Motor neuron (in vitro differentiated cells): ENCODE results near the gene DDC. TPM values are rescaled to one million over a fixed set of nuclear protein-coding genes. Genes with fewer than 3 reads are reported as not detected.

Experiments
- ATAC-seq, 8 experiments: fragments of 200-7000 bp; cut with Tn5 transposase; replicated peaks in 6 of 8; 2 replicates each; pipeline ENCODE4 v1.8.0; 2021; ENCODE audit warnings: mild to moderate bottlenecking in 8 of 8, moderate library complexity in 8 of 8
- H3K27ac ChIP-seq, 2 donors: fragments of 250-450 bp; sonication (Bioruptor Pico); 2 replicates each; pipeline ENCODE4 v1.9.0; 2021; ENCODE audit warnings: antibody characterized with exemption in 2 of 2, mild to moderate bottlenecking in 2 of 2, moderate library complexity in 1 of 2
- H3K4me1 ChIP-seq, 2 donors: fragments of 250-450 bp; sonication (Bioruptor Pico); replicated peaks in 1 of 2; 2 replicates each; pipeline ENCODE4 v1.6.1; 2021; ENCODE audit warnings: antibody characterized with exemption in 2 of 2, mild to moderate bottlenecking in 2 of 2, moderate library complexity in 1 of 2
- H3K4me3 ChIP-seq, 5 donors: fragments of 250-450 bp; sonication (Bioruptor Pico); 2 replicates each; pipeline ENCODE4 v1.9.0; 2021; ENCODE audit warnings: antibody characterized with exemption in 5 of 5, mild to moderate bottlenecking in 5 of 5, moderate library complexity in 4 of 5
- WGBS, 10 experiments: fragments of 450-650 bp; shearing (Covaris generic); methylation state at CpG; one replicate each; pipeline ENCODE4 v1.0.0; 2022; 5-methylcytosine and 5-hydroxymethylcytosine counted together
- in situ Hi-C, 9 experiments: fragments of 400-800 bp; cut with MboI; loops; one replicate each; pipeline ENCODE4 v1.15.0; 2021; ENCODE audit warnings: low sequenced_read_pairs in 9 of 9, low pct_unique_long_range_greater_than_20kb in 2 of 9; ENCODE audit not compliant: unreplicated experiment in 9 of 9
- total RNA-seq, 8 experiments: library from RNA; unstranded; fragments of 300-600 nt; gene quantifications; 2 replicates each; pipeline versions ENCODE4 v1.2.3 to v1.2.4, GENCODE V29; 2022

The DDC gene
- total RNA-seq, 8 experiments from 2014 or later = 3.2 to 8.2 (median 4.0) TPM; not detected in 3

DNA sequence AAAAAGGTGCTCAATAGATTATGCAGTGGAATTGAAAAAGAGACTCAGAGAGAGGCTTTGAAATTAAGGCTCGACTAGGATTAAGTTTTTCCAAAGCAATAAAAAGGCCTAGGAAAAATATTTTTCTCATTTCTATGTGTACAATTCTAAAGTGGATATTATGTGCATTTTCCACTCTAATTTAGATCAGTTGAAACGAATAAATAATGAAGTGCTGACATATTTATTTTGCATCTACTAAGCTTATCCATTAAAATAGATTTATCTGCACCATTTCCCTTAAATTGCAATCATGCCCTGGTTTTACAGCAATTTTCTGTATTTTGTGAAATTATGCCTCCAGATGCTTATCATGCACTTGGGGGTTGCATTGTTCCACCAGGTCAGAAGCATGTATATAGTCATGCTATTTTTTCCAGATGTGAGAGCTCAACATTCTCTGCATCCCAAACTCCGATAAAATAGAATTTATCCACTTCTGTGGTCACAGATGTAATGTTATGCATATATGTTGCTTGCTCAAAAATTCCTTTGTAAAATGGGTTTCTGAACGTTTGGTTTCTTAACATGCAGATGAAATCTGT is 133.4 kb downstream of the DDC start:
- peak in 3 of 8 experiments; percentile 54 to 87 (median 82) for ATAC-seq
- Histone ChIP-seq H3K4me3 (no peak overlapping the region), H3K27ac (no peak overlapping the region), H3K4me1 (no peaks in the 10 kb centered on the region)
- WGBS, 10 experiments = 0 to 86% (median 60%) methylated on average over 1 to 4 of the region's 4 CpGs
- in situ Hi-C loops = no loop called here

DNA sequence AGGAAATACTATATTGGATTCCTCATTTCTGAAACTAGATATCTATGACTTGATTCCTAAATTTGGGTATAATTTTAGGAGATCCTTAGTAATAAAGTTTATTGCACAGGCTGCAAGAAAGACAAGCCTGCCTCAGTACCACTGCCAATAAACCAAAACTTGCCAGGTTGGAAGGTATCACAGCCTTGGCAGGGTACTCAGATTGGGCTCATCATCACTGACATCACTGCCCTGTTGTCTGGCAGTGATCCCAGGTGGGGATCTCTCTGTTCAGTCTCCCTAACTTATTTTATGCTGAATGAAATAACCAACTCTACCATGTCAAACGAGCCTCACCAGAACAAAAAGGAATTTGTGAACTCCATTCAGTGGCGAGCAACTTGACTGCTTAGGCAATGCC is 133.9 kb downstream of the DDC start:
- ATAC-seq = peak in 2 of 8 experiments; percentile 29 to 47
- H3K27ac ChIP-seq = no peak overlapping the region
- H3K4me1 ChIP-seq = no peaks in the 10 kb centered on the region
- in situ Hi-C loops = no loop called here
- H3K4me3 ChIP-seq = no peak overlapping the region
- WGBS, 10 experiments = 0 to 88% (median 46%) methylated on average over 1 to 2 of the region's 2 CpGs; no CpG with 5 or more reads in 1 of the 10 experiments

GRCh38 chr7:50428911-50429310 is 136.3 kb downstream of the DDC start:
- ATAC-seq = no peak
- WGBS, 10 experiments = 48 to 100% (median 92%) methylated on average over 1 to 3 of the region's 3 CpGs
- no peak overlapping the region for H3K27ac ChIP-seq
- peaks cover 3 to 4% of the 10 kb centered on the region in 2 donors for H3K4me1 ChIP-seq
- in situ Hi-C loops = no loop called here
- no peak overlapping the region for H3K4me3 ChIP-seq

GRCh38 chr7:50427518-50427917 is 137.7 kb downstream of the DDC start:
- ATAC-seq = no peak
- WGBS, 10 experiments = 0 to 90% (median 72%) methylated on average over 1 to 2 of the region's 2 CpGs; no CpG with 5 or more reads in 2 of the 10 experiments
- Histone ChIP-seq H3K27ac (no peak overlapping the region), H3K4me3 (no peak overlapping the region), H3K4me1 (peaks cover 3 to 4% of the 10 kb centered on the region in 2 donors)
- in situ Hi-C loops = no loop called here

DNA sequence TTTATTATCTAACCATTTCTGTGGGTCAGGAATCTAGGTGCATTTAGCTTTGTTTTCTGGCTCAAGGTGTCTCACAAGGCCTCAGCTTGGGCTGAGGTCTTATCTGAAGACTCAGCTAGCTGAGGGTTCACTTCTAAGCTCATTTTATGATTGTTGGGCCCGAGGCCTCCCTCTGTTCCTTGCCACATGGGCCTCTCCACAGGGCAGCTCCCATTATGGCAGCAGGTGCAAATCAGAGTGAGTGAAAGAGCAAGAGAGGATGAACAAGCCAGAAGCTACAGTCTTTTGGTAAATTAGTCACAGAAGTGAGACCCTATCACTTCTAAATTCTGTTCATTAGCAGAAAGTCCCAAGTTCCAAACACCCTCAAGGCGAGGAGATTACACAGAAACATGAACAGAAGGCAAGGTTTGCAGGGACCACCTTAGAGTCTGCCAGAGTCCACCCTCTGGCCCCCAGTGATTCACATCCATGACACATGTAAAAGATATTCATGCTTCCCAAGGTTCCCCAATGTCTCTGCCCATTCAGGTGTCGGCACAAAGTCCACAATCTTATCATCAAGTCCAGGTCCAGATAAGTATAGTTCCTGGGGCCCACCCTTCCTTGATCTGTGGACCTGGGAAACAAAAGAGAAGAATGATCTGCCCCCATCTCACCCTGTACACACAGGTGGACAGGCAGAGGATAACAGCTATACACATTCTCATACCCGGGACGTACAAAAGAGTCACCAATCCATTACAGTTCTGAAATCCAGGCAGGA is 138.7 kb downstream of the DDC start:
- WGBS, 10 experiments = 62 to 100% (median 95%) methylated on average over 1 to 5 of the region's 5 CpGs
- Histone ChIP-seq H3K4me3 (no peak overlapping the region), H3K4me1 (peaks cover 3 to 4% of the 10 kb centered on the region in 2 donors), H3K27ac (no peak overlapping the region)
- ATAC-seq = no peak
- in situ Hi-C loops = no loop called here

DNA sequence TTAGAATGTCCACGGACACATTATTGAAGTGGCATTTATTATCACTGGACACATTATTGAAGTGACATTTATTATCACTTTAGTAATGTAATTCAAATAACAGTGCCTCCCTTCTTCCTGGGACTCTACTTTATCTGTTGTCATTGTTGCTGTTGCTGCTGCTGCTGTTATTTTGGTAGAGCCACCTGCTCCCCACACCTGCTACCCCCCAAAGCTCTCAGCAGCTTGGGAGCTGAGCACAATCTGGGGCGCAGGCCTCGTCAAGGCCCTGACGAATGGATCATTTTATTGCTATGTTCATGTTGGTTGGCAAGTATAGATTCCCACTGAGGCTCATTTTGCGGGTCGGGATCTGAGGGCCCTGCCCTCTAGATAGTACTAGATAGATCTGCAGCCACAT is 139.9 kb downstream of the DDC start:
- no peak overlapping the region for H3K27ac ChIP-seq
- in situ Hi-C loops = no loop called here
- 62 to 92% (median 72%) methylated on average over 2 to 5 of the region's 6 CpGs; no CpG with 5 or more reads in 1 of the 10 experiments for WGBS, 10 experiments
- no peak overlapping the region for H3K4me3 ChIP-seq
- peaks cover 3 to 4% of the 10 kb centered on the region in 2 donors for H3K4me1 ChIP-seq
- peak in 5 of 8 experiments; percentile 41 to 69 (median 46) for ATAC-seq

- H3K27ac ChIP-seq = no peak overlapping the region
- H3K4me1 ChIP-seq = peaks cover 3 to 4% of the 10 kb centered on the region in 2 donors
- no peak for ATAC-seq
- in situ Hi-C loops = loop anchor here in 3 of 9 experiments (25.0 kb wide), 2 partner anchors 212 to 262 kb away; no protein-coding TSS in a partner anchor
- WGBS, 10 experiments = 33 to 92% (median 80%) methylated on average over 1 to 3 of the region's 4 CpGs; no CpG with 5 or more reads in 4 of the 10 experiments
- no peak overlapping the region for H3K4me3 ChIP-seq
Observed at GRCh38 chr7:50423860-50424259, 141.3 kb downstream of the DDC start.

- peaks cover 3 to 4% of the 10 kb centered on the region in 2 donors for H3K4me1 ChIP-seq
- in situ Hi-C loops = loop anchor here in 3 of 9 experiments (25.0 kb wide), 2 partner anchors 211 to 261 kb away; no protein-coding TSS in a partner anchor
- ATAC-seq = no peak
- no peak overlapping the region for H3K4me3 ChIP-seq
- WGBS, 10 experiments = 71 to 100% (median 93%) methylated on average over 1 to 6 of the region's 6 CpGs; no CpG with 5 or more reads in 2 of the 10 experiments
- H3K27ac ChIP-seq = no peak overlapping the region
Observed at GRCh38 chr7:50422858-50423257, 142.3 kb downstream of the DDC start.

DNA sequence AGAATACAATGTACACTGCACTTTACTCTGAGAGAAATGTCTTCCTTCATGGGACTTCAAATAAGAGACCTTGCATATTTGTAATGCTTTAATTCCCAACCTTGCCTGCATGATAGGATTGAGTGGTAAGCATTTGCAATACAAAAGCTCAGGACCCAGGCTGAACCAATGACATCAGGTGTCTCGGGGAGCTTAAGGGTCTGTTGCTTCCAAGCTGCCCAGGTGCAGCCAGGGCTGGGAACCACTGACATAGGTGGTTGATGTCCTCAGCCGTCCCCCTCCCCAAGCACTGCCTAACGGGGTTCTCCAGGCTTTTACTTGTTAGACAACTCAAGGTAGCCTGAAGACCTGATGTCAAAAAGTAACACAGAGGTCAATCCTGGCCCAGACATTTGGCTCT is 144.2 kb downstream of the DDC start:
- in situ Hi-C loops = loop anchor here in 3 of 9 experiments (25.0 kb wide), 2 partner anchors 209 to 259 kb away; no protein-coding TSS in a partner anchor
- 20 to 100% (median 40%) methylated on average over 1 to 2 of the region's 3 CpGs; no CpG with 5 or more reads in 7 of the 10 experiments for WGBS, 10 experiments
- ATAC-seq = no peak
- Histone ChIP-seq H3K27ac (no peak overlapping the region), H3K4me1 (peaks cover 3 to 4% of the 10 kb centered on the region in 2 donors), H3K4me3 (no peak overlapping the region)

GRCh38 chr7:50418526-50419290 is 146.5 kb downstream of the DDC start:
- H3K27ac ChIP-seq = no peak overlapping the region
- no peak overlapping the region for H3K4me3 ChIP-seq
- WGBS, 10 experiments = 46 to 100% (median 64%) methylated on average over 1 to 11 of the region's 14 CpGs
- in situ Hi-C loops = loop anchor here in 3 of 9 experiments (25.0 kb wide), 2 partner anchors 206 to 256 kb away; no protein-coding TSS in a partner anchor
- no peaks in the 10 kb centered on the region for H3K4me1 ChIP-seq
- ATAC-seq = peak in 6 of 8 experiments; percentile 12 to 63 (median 32)

- in situ Hi-C loops = loop anchor here in 3 of 9 experiments (25.0 kb wide), 2 partner anchors 206 to 256 kb away; no protein-coding TSS in a partner anchor
- Histone ChIP-seq H3K4me3 (no peak overlapping the region), H3K4me1 (no peaks in the 10 kb centered on the region), H3K27ac (no peak overlapping the region)
- 0 to 40% (median 7%) methylated on average over 1 to 3 of the region's 4 CpGs; no CpG with 5 or more reads in 3 of the 10 experiments for WGBS, 10 experiments
- peak; percentile 85 to 100 (median 93) for ATAC-seq
Observed at GRCh38 chr7:50418086-50418515, 147.1 kb downstream of the DDC start.

GRCh38 chr7:50416527-50417182 is 148.6 kb downstream of the DDC start:
- Histone ChIP-seq H3K4me1 (no peaks in the 10 kb centered on the region), H3K27ac (no peak overlapping the region), H3K4me3 (no peak overlapping the region)
- in situ Hi-C loops = loop anchor here in 3 of 9 experiments (25.0 kb wide), 2 partner anchors 204 to 254 kb away; no protein-coding TSS in a partner anchor
- 12 to 100% (median 80%) methylated on average over 1 to 6 of the region's 7 CpGs; no CpG with 5 or more reads in 2 of the 10 experiments for WGBS, 10 experiments
- peak in 1 of 8 experiments; percentile 12 for ATAC-seq
